Measurements from ENCODE around the gene KBTBD4.

GRCh38 chr11:47572715-47573255, 6.0 kb downstream of the KBTBD4 start:
- peak; percentile 16; the same call in 1 of the 2 replicates for TF ChIP-seq POLR2AphosphoS5 (IDR thresholded peaks at IDR 0.05; ENCODE audit: low read depth, low read length)
- no peak for TF ChIP-seq POLR2A (IDR thresholded peaks at IDR 0.05; ENCODE audit: low read depth, low read length)

All from GM12892 (cell line).